Left cardiac atrium (tissue), 4 donors: Measurements from ENCODE around the gene ZC3HAV1. TPM values are rescaled to one million over a fixed set of nuclear protein-coding genes. Genes with fewer than 3 reads are reported as not detected.
"Not testable (repeated sequence)": the region's sequence is repeated elsewhere in the genome, so short reads cannot be mapped to it uniquely, and the experiment has no call there.

Source experiments
- ATAC-seq, 2 donors: fragments of 200-7000 bp; cut with Tn5 transposase; one replicate each; pipeline ENCODE4 v1.9.1; 2020; ENCODE audit warnings: mild to moderate bottlenecking in 2 of 2, moderate library complexity in 2 of 2
- DNase-seq: peaks from one replicate; pipeline ENCODE4 v3.0.0-alpha.2; 2020
- intact Hi-C, 2 donors: fragments of 100-400 bp; cut with DNase I; formaldehyde crosslinking; loops; one replicate each; pipeline versions ENCODE4 v1.14.1 to v1.15.1; 2022 to 2023
- total RNA-seq, 2 donors: library from RNA; stranded (reverse); fragmentation: NEBNext Ultra II Directional; extraction: Animal tissue kit (Norgen Biotek cat#: 25700); gene quantifications; one replicate each; pipeline ENCODE4 v1.2.1, GENCODE V29; 2021
- donor health status: DM: no; HTN: yes; CAD: no.
- donor health status: DM: no; HTN: yes; CAD: no; lungs with severe emphysema.
- donor health status: DM: yes; HTN: yes; CAD: no.
- donor health status: Dilated cardiomyopathy.

ZC3HAV1 gene
- total RNA-seq, 2 donors from 2014 or later: 12.1 to 16.4 TPM

- ATAC-seq: no peak
These were observed 40.7 kb downstream of the ZC3HAV1 start for GRCh38 chr7:139068544-139069399.

DNA sequence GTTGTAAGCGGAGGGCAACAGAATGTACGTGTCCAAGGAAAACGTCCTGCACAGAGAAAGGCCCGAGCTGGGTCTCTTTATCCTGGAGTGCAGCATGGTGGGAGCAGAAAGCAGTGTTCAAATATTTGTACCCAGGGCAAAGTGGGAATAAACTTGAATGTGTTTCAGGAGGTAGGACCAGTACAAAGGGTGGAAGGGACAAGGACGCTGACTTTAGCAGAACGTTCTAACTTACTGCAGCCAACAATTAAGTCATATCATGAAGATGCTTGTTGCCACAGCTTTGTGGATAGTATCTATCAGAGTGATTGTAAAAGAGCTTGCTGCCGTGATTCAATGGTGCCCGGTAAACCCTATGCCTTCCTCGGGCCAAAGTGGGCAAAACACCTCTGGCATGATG, 43.2 kb downstream of the ZC3HAV1 start:
- no peak for ATAC-seq
- no peak for DNase-seq
- intact Hi-C loops: no loop called here

More at GRCh38 chr7:139068544-139069399, 40.7 kb downstream of the ZC3HAV1 start:
- intact Hi-C loops: no loop called here
- no peak for DNase-seq

GRCh38 chr7:139065323-139065722, 44.2 kb downstream of the ZC3HAV1 start:
- no peak for ATAC-seq
- intact Hi-C loops: no loop called here
- DNase-seq: no peak

DNA sequence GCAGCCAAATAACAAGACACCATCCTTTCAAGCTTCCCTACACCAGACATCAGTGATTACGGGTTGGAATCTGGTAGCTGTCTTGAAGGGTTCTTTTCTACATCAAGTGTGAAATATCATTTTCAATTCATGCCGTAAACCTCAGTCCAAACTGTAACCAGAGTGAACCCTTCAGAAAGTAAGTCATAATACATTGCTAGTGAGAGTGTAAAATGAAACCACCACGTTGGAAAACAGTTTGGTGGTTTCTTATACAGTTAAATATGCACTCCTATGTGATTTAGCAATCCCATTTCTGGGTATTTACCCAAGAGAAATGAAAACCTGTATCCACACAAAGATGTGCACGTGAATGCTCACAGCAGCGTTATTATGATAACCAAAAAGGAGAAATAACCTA, 48.1 kb downstream of the ZC3HAV1 start:
- ATAC-seq: no peak
- no peak for DNase-seq
- intact Hi-C loops: no loop called here

DNA sequence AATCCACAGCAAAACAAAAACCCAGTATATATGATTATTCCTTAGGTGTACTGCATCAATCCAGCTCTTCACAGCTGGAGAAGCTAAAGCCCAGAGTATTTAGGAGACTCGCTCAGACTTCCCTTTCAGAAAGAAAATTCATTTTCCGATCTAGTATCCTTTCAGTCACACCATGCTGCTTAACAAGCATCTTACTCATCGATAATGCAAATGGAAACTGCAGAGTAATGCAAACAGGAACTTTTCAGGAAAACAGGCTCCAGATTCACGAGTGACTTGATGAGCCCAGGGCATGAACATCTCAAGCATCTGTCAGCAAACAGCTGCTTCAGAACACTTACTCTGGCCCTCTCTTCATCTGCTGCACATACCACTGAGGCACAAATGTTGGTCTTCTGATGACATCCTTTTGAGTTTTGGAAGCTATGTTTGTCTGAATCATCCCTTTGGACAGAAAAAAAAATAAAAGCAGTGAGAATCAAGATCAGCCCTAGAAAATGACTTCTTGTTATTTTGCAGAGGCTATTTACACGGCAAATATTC, 48.8 kb downstream of the ZC3HAV1 start:
- DNase-seq (no peak), ATAC-seq (no peak)
- intact Hi-C loops: no loop called here

DNA sequence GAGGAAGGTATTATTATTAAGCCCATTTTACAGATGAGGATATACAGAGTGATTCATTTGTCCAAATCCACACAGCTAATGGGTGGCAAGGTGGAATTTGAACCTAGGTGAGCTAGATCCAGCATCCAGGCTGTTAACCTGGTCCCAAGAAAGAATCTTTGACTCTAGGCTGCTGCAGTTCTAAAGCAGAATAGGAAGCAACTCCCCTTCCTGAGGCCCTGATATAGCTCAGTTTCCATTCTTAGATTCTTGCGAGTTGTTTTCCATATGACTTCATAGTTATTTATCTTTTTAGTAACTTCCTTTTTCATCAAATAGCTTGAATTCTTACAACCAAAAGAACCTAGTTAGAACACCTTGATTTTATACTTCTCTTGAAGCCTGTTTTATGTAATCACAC, 49.6 kb downstream of the ZC3HAV1 start:
- intact Hi-C loops: no loop called here
- DNase-seq (no peak), ATAC-seq (peak in 1 of 2 donors; percentile 31)

- DNase-seq: no peak
- ATAC-seq: peak; percentile 27 to 83
- intact Hi-C loops: no loop called here
These were observed 50.6 kb downstream of the ZC3HAV1 start for GRCh38 chr7:139058943-139059342.

DNA sequence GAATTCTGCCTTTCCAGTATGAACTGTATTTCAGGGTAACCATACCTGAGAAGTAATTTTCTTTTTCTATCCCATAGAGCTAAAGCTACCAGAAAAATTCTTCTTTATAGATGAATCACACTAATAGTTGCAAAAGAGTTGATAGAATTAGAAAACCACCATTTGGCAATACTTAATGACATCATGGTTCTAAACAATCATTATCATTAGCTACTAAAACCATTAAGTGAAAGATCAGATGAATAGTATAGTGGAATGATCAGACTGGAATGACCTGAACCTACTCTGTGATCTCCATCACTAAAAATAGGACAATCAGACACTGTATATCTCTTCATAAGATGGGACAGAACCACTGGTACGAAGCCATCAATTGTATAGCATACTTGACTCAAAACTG, 53.8 kb downstream of the ZC3HAV1 start:
- intact Hi-C loops: no loop called here
- no peak for DNase-seq
- no peak for ATAC-seq

- DNase-seq, ATAC-seq, intact Hi-C loops: not testable (repeated sequence)
These were observed 54.9 kb downstream of the ZC3HAV1 start for GRCh38 chr7:139054656-139055055.

- peak in 1 of 2 donors; percentile 47 for ATAC-seq
- no peak for DNase-seq
- intact Hi-C loops: no loop called here
These were observed 55.4 kb downstream of the ZC3HAV1 start for GRCh38 chr7:139054101-139054500.

GRCh38 chr7:139051655-139052054, 57.9 kb downstream of the ZC3HAV1 start:
- ATAC-seq (no peak), DNase-seq (no peak)
- intact Hi-C loops: no loop called here

DNA sequence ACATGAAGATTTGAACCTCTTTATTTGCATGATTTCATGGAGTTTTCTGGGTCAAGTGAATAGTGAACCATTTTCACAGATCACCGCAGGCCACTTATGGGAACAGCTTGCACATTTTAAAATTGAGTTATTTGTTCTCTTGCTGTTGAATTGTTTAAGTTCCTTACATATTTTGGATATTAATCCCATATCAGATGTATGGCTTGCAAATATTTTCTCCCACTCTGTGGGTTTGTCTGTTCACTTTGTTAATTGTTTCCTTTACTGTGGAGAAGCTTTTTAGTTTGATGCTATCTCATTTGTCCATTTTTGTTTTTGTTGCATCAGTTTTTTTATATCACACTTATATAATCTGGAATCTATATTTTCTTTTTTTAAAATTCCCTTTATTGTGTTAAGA, 59.6 kb downstream of the ZC3HAV1 start:
- intact Hi-C loops: no loop called here
- ATAC-seq: no peak
- DNase-seq: no peak

DNA sequence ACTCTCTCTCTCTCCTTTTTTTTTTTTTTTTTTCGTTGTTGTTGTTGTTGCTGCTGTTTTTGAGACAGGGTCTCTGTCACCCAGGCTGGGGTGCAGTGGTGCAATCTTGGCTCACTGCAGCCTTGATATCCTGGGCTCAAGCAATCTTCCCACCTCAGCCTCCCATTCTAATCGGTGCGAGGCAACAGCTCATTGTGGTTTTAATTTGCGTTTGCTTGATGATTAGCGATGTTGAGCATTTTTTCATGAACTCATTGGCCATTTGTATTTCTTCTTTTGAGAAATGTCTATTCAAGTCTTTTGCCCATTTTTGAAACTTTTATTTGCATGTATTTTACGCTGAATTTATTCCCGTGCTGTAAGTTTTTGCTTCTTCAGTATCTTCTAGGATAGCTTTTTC, 60.4 kb downstream of the ZC3HAV1 start:
- ATAC-seq (no peak), DNase-seq (no peak)
- intact Hi-C loops: no loop called here

GRCh38 chr7:139047970-139048369, 61.5 kb downstream of the ZC3HAV1 start:
- intact Hi-C loops: no loop called here
- DNase-seq (no peak), ATAC-seq (no peak)

DNA sequence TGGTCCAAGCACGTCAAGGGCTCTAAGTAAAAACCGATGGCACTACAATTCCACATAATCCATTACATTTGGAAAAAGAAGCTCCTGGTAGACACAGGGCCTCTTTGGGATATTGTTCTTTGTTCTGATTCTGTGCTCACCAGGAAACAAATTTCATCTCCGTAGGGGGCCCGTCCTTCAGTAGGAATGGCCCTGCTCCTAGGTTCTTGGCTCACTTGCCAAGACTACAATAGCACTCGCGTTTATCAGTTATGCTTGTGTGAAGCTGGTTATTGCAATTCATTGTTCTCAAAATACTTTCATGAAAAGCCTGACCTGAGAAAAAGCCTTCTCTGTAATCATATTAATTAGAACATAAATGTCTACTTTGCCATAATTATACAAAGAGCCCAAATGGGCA, 63.4 kb downstream of the ZC3HAV1 start:
- intact Hi-C loops: no loop called here
- DNase-seq: no peak
- ATAC-seq: no peak

DNA sequence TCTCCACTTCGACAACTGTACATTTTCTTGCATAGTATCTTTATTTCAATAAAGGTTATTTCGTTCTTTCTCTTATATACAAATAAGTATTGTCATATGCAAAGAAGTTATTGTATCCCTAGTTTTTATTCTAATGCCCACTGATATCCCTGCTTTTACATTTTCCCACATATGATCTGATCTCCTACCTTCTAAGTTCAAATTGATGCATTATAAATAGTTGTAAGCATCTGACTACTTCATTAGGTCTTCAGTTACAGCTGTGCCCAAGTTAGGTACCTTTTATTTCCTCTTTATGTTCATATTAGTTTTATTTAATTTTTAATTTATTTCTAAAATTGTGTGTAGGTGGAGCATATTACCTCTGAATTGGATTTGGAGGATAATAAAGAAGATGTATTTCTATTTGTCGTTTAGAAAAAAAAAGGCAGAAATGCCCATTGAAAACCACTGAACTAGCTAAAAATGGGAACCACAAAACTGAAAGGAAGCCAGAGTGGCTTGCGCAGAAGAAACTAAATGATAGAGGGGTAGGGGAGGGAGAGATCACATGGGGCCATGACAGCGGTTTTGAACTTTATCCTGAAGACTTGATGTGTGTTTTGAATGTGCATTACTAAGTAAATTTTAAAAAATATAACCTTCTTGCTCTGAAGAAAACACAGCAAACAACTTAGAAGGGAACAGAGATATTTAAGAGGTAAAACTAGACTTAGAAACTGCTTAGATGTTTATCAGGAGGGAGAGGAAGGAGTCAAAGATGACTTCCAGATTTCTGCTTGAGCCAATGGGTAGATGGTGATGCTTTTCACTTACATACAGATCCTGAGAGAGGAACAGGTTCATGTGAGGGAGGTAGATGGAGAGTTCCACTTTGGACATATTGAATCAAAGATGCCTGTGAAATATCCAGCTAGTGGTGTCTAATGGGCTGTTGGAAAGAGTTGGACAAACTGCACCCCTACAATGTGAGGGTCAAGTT, 64.4 kb downstream of the ZC3HAV1 start:
- ATAC-seq: no peak
- DNase-seq: no peak
- intact Hi-C loops: no loop called here

- ATAC-seq: no peak
- intact Hi-C loops: no loop called here
- no peak for DNase-seq
These were observed 65.4 kb downstream of the ZC3HAV1 start for GRCh38 chr7:139043823-139044812.

DNA sequence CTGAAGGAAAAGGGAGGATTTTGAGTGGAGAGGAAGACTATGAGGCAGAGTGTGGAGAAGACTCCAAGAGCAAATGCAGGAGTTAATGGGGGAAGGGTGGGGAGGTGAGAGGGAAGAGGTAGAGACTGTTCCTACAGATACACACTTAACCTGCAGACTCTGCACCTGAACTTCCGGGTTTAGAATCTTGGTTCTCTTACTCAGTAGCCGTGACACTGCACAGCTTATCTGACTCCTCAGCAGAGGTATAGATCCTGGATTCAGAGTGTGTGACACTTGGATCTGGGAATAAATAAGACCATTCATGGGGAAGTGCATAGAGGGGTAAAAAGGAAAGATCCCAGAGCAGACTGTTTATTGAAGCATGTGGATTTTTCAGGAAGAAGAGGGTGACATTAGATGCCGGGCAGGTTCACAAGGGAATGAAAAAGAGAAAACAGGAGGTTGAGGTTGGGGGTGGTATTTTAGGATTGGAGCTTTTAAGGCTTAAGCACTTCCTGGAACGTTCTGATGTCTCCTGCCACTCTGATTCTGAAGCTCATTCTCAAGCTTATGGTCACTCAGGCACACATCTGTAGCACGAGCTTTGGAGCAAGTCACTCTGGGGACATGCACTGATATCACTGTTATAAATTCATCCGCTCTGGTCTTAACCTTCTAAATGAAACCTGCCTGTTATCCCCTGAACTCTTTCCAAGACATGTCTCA, 68.0 kb downstream of the ZC3HAV1 start:
- intact Hi-C loops: no loop called here
- DNase-seq (no peak), ATAC-seq (no peak)
